ENCODE data around the gene HS3ST2.

Gene HS3ST2

DNA sequence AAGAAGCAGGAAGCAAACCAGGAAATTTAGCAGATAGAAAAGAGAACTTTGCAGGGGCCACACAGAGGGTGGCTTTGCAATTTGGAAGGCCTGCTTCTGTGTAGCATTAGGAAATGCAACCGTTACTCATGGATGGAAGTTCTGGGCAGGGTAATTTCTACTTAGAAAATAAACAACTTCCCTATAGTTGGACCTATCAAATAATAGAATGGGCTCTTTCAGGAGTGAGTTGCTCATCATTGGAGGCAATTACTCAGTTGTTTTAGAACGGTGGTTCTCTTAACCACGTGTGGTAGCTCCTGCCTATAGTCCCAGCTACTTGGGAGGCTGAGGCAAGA lies 25.8 kb upstream of the HS3ST2 start:
- H3K4me3 ChIP-seq (ENCODE audit: low read depth, low read length): no peak overlapping the region

GRCh38 chr16:22789281-22789945 lies 24.5 kb upstream of the HS3ST2 start:
- no peak overlapping the region for H3K4me3 ChIP-seq (ENCODE audit: low read depth, low read length)
- no peak for TF ChIP-seq CTCF (IDR thresholded peaks at IDR 0.05; ENCODE audit: control insufficient read depth, extremely low read depth, insufficient read depth)
- DNase-seq (ENCODE audit: low read depth): no peak

More for the DNA sequence above, 25.8 kb upstream of the HS3ST2 start:
- DNase-seq (ENCODE audit: low read depth): no peak
- TF ChIP-seq CTCF (IDR thresholded peaks at IDR 0.05; ENCODE audit: control insufficient read depth, extremely low read depth, insufficient read depth): no peak

DNA sequence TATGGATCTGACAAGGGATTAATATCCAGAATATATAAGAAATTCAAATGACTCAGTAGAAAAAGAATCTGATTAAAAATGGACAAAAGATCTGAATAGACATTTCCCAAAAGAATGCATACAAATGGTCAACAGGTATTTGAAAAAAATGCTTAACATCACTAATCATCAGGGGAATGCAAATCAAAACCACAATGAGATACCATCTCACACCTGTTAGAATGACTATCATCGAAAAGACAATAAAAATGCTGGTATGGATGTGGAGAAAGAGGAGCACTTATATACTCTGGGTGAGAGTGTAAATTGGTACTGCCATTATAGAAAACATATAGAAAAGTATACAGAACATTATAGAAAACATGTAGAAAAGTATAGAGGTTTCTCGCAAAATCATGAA lies 16.4 kb upstream of the HS3ST2 start:
- TF ChIP-seq CTCF (IDR thresholded peaks at IDR 0.05; ENCODE audit: control insufficient read depth, extremely low read depth, insufficient read depth): no peak
- DNase-seq (ENCODE audit: low read depth): no peak
- H3K4me3 ChIP-seq (ENCODE audit: low read depth, low read length): no peak overlapping the region

- no peak for DNase-seq (ENCODE audit: low read depth)
- TF ChIP-seq CTCF (IDR thresholded peaks at IDR 0.05; ENCODE audit: control insufficient read depth, extremely low read depth, insufficient read depth): no peak
- no peak overlapping the region for H3K4me3 ChIP-seq (ENCODE audit: low read depth, low read length)
These were observed 14.8 kb upstream of the HS3ST2 start for GRCh38 chr16:22799113-22799512.

- no peak for TF ChIP-seq CTCF (IDR thresholded peaks at IDR 0.05; ENCODE audit: control insufficient read depth, extremely low read depth, insufficient read depth)
- DNase-seq (ENCODE audit: low read depth): no peak
- H3K4me3 ChIP-seq (ENCODE audit: low read depth, low read length): no peak overlapping the region
These were observed 9.1 kb upstream of the HS3ST2 start for GRCh38 chr16:22804893-22805292.

GRCh38 chr16:22805326-22805725 lies 8.6 kb upstream of the HS3ST2 start:
- H3K4me3 ChIP-seq (ENCODE audit: low read depth, low read length): no peak overlapping the region
- TF ChIP-seq CTCF (IDR thresholded peaks at IDR 0.05; ENCODE audit: control insufficient read depth, extremely low read depth, insufficient read depth): no peak
- DNase-seq (ENCODE audit: low read depth): no peak

DNA sequence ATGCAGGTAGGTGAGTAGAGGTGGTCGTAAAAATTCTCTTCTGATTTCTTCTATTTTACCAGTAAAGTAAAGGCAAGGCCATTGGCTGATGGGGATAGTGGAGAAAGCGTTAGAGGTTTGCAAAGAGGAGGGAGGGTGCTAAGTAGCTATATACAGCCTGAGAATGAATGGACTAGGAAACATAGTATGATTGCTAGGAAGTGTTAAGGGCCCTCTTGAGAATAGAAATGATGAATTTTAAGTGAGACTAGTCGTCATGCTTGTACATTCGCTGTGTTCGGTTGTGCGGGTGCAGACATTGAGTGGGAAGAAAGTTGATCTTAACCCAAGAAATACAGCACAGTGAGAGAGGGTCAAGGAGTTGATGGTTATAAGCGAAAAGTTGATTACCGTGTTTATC lies 7.2 kb upstream of the HS3ST2 start:
- no peak for DNase-seq (ENCODE audit: low read depth)
- TF ChIP-seq CTCF (IDR thresholded peaks at IDR 0.05; ENCODE audit: control insufficient read depth, extremely low read depth, insufficient read depth): no peak
- H3K4me3 ChIP-seq (ENCODE audit: low read depth, low read length): no peak overlapping the region

Measured in LNCaP clone FGC (cell line).